ENCODE data around the gene CENPS.

- TF ChIP-seq CTCF (IDR thresholded peaks at IDR 0.05) = no peak
- TF ChIP-seq MAZ (IDR thresholded peaks at IDR 0.05; ENCODE audit: borderline replicate concordance, low read depth, low read length) = no peak
- no peak for TF ChIP-seq CHD2 (IDR thresholded peaks at IDR 0.05; ENCODE audit: low read length, partially characterized antibody)
- TF ChIP-seq RFX5 (IDR thresholded peaks at IDR 0.05) = no peak
Measured at GRCh38 chr1:10467078-10467477, 36.8 kb downstream of the CENPS start.

Data from A549 (cell line).